Measurements from ENCODE around the gene RBP2. TPM values are rescaled to one million over a fixed set of nuclear protein-coding genes. Genes with fewer than 3 reads are reported as not detected.

RBP2 gene
- total and polyA plus RNA-seq, 4 donors: 0.79 TPM; not detected in 3

DNA sequence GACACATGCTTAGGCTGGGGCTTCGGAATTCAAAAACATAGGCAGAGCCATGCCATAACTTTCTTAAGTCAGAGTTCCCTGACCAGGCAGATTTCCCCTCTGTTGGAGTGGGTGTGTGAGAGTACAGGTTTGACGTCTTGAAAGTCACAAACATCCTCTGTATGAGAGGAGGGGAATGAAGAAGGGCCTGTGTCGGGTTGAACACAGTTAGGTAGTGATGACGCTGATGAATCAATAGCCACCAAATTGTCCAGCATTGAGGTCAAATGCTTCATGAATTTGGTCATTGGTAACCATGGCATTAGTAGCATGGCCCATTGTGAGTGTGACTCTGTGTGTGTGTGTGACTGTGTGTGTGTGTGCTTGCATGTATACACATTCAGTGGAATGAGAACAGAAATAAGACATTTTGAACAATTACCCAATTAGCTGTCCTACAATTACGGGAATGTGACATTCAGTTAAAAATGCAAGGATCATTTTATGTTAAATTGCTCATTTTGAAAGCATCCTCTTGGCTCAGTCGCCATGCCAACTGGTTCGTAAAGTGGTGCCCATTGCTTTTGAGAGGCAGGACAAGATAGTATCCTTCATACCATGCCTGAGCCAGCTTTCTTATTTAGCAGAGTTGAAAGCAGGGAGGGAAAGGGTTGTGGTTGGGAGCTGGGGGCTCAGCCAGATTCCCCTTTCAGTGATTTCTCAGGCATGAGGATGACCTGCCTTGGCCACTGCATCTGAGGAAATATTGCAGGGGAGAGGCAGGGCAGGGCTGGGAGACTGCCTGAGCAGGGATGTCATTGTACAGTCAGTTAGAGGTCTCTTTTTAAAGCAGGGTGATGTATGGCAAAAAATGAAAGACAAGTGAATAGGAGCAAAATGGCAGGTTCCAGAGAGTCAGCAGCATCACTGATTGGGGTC is 35.4 kb downstream of the RBP2 start:
- H3K9me3 ChIP-seq (ENCODE audit: control insufficient read depth in 4 of 4, low read length in 3 of 4): no peaks in the 10 kb centered on the region
- WGBS: 97% methylated on average over 7 of the region's 7 CpGs
- H3K4me1 ChIP-seq (ENCODE audit: control insufficient read depth in 4 of 4, insufficient read depth in 4 of 4, low read length in 3 of 4): no peaks in the 10 kb centered on the region
- no peak overlapping the region for H3K27ac ChIP-seq (ENCODE audit: low read depth in 1 of 2, low read length in 2 of 2)
- H3K27me3 ChIP-seq (ENCODE audit: control insufficient read depth in 4 of 4, insufficient read depth in 4 of 4, low read length in 3 of 4): no peaks in the 10 kb centered on the region
- no peak for DNase-seq (ENCODE audit: low spot score)
- H3K4me3 ChIP-seq (ENCODE audit: low read depth in 1 of 3, low read length in 3 of 3): no peak overlapping the region
- TF ChIP-seq HNF4A (conservative IDR thresholded peaks at IDR 0.05) (no peak), YY1 (IDR thresholded peaks at IDR 0.05) (no peak), HNF4G (IDR thresholded peaks at IDR 0.05) (no peak), TAF1 (conservative IDR thresholded peaks at IDR 0.05) (no peak), RAD21 (IDR thresholded peaks at IDR 0.05) (no peak), SP1 (IDR thresholded peaks at IDR 0.05) (no peak), FOXA2 (IDR thresholded peaks at IDR 0.05) (no peak), JUND (IDR thresholded peaks at IDR 0.05) (no peak)
- TF ChIP-seq, protein P1, sequence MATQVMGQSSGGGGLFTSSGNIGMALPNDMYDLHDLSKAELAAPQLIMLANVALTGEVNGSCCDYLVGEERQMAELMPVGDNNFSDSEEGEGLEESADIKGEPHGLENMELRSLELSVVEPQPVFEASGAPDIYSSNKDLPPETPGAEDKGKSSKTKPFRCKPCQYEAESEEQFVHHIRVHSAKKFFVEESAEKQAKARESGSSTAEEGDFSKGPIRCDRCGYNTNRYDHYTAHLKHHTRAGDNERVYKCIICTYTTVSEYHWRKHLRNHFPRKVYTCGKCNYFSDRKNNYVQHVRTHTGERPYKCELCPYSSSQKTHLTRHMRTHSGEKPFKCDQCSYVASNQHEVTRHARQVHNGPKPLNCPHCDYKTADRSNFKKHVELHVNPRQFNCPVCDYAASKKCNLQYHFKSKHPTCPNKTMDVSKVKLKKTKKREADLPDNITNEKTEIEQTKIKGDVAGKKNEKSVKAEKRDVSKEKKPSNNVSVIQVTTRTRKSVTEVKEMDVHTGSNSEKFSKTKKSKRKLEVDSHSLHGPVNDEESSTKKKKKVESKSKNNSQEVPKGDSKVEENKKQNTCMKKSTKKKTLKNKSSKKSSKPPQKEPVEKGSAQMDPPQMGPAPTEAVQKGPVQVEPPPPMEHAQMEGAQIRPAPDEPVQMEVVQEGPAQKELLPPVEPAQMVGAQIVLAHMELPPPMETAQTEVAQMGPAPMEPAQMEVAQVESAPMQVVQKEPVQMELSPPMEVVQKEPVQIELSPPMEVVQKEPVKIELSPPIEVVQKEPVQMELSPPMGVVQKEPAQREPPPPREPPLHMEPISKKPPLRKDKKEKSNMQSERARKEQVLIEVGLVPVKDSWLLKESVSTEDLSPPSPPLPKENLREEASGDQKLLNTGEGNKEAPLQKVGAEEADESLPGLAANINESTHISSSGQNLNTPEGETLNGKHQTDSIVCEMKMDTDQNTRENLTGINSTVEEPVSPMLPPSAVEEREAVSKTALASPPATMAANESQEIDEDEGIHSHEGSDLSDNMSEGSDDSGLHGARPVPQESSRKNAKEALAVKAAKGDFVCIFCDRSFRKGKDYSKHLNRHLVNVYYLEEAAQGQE (IDR thresholded peaks at IDR 0.05): no peak
- TF ChIP-seq, protein P2, sequence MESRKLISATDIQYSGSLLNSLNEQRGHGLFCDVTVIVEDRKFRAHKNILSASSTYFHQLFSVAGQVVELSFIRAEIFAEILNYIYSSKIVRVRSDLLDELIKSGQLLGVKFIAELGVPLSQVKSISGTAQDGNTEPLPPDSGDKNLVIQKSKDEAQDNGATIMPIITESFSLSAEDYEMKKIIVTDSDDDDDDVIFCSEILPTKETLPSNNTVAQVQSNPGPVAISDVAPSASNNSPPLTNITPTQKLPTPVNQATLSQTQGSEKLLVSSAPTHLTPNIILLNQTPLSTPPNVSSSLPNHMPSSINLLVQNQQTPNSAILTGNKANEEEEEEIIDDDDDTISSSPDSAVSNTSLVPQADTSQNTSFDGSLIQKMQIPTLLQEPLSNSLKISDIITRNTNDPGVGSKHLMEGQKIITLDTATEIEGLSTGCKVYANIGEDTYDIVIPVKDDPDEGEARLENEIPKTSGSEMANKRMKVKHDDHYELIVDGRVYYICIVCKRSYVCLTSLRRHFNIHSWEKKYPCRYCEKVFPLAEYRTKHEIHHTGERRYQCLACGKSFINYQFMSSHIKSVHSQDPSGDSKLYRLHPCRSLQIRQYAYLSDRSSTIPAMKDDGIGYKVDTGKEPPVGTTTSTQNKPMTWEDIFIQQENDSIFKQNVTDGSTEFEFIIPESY (IDR thresholded peaks at IDR 0.05): no peak
- TF ChIP-seq, protein P3, sequence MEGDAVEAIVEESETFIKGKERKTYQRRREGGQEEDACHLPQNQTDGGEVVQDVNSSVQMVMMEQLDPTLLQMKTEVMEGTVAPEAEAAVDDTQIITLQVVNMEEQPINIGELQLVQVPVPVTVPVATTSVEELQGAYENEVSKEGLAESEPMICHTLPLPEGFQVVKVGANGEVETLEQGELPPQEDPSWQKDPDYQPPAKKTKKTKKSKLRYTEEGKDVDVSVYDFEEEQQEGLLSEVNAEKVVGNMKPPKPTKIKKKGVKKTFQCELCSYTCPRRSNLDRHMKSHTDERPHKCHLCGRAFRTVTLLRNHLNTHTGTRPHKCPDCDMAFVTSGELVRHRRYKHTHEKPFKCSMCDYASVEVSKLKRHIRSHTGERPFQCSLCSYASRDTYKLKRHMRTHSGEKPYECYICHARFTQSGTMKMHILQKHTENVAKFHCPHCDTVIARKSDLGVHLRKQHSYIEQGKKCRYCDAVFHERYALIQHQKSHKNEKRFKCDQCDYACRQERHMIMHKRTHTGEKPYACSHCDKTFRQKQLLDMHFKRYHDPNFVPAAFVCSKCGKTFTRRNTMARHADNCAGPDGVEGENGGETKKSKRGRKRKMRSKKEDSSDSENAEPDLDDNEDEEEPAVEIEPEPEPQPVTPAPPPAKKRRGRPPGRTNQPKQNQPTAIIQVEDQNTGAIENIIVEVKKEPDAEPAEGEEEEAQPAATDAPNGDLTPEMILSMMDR (IDR thresholded peaks at IDR 0.05; ENCODE audit: low read depth, low read length, missing input control): no peak
- TF ChIP-seq, protein P4, sequence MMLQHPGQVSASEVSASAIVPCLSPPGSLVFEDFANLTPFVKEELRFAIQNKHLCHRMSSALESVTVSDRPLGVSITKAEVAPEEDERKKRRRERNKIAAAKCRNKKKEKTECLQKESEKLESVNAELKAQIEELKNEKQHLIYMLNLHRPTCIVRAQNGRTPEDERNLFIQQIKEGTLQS (IDR thresholded peaks at IDR 0.05): no peak
- no peak overlapping the region for H3K9ac ChIP-seq (ENCODE audit: low read depth in 1 of 2, low read length in 2 of 2)
- peaks cover 0 to 1% (median 0%) of the 10 kb centered on the region in 4 donors for H3K36me3 ChIP-seq (ENCODE audit: control insufficient read depth in 4 of 4, insufficient read depth in 3 of 4, low read depth in 1 of 4, low read length in 3 of 4)

DNA sequence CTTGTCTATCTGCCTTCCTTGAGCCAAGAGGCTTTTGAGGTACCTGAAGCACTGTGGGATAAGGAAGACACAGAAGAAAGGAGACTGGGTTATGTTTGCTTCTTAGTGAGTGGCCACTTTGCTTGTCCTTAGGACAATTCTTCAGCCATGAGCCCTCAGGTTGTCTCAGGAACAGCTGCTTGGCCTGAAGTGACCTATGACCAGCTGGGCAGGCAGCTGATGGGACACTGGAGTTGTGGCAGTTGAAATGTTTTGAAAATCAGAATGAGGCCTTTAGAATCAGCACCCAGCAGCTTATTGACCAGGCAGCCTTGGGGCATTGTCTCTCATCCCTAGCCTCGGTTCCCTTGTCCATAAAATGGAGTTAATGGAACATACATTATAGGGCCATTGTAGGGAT is 37.0 kb downstream of the RBP2 start:
- DNase-seq (ENCODE audit: low spot score): no peak
- Histone ChIP-seq H3K4me1 (ENCODE audit: control insufficient read depth in 4 of 4, insufficient read depth in 4 of 4, low read length in 3 of 4) (no peaks in the 10 kb centered on the region), H3K27me3 (ENCODE audit: control insufficient read depth in 4 of 4, insufficient read depth in 4 of 4, low read length in 3 of 4) (no peaks in the 10 kb centered on the region), H3K4me3 (ENCODE audit: low read depth in 1 of 3, low read length in 3 of 3) (no peak overlapping the region), H3K9ac (ENCODE audit: low read depth in 1 of 2, low read length in 2 of 2) (no peak overlapping the region), H3K9me3 (ENCODE audit: control insufficient read depth in 4 of 4, low read length in 3 of 4) (no peaks in the 10 kb centered on the region), H3K36me3 (ENCODE audit: control insufficient read depth in 4 of 4, insufficient read depth in 3 of 4, low read depth in 1 of 4, low read length in 3 of 4) (peaks cover 0 to 1% (median 0%) of the 10 kb centered on the region in 4 donors), H3K27ac (ENCODE audit: low read depth in 1 of 2, low read length in 2 of 2) (no peak overlapping the region)
- WGBS: 91% methylated on average over 1 of the region's 1 CpG
- TF ChIP-seq, protein P3 (IDR thresholded peaks at IDR 0.05; ENCODE audit: low read depth, low read length, missing input control): no peak
- TF ChIP-seq, protein P1 (IDR thresholded peaks at IDR 0.05): no peak
- TF ChIP-seq HNF4G (IDR thresholded peaks at IDR 0.05) (no peak), RAD21 (IDR thresholded peaks at IDR 0.05) (no peak), YY1 (IDR thresholded peaks at IDR 0.05) (no peak), HNF4A (conservative IDR thresholded peaks at IDR 0.05) (no peak), NR2F2 (IDR thresholded peaks at IDR 0.05) (no peak), GABPA (IDR thresholded peaks at IDR 0.05 in 1 of 2, conservative IDR thresholded peaks at IDR 0.05 in 1 of 2) (no peak), EGR1 (IDR thresholded peaks at IDR 0.05; ENCODE audit: low read depth in 2 of 2) (no peak), TAF1 (conservative IDR thresholded peaks at IDR 0.05) (no peak), JUND (IDR thresholded peaks at IDR 0.05) (no peak)
- TF ChIP-seq, protein P5, sequence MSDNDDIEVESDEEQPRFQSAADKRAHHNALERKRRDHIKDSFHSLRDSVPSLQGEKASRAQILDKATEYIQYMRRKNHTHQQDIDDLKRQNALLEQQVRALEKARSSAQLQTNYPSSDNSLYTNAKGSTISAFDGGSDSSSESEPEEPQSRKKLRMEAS (IDR thresholded peaks at IDR 0.05): no peak
